Cardiac muscle cell (in vitro differentiated cells and primary cell): ENCODE data around the gene ZFP42. TPM values are rescaled to one million over a fixed set of nuclear protein-coding genes. Genes with fewer than 3 reads are reported as not detected.

Source experiments
- DNase-seq, 2 donors: peaks; one replicate each; pipeline versions ENCODE4 v3.0.0 to v3.0.0-alpha.2; 2010 to 2017; ENCODE audit warnings: low read depth in 1 of 2, low spot score in 1 of 2
- H3K27ac ChIP-seq: fragments of 200-600 bp; sonication (generic); 2 replicates; pipeline ENCODE4 v1.5.1; 2016
- H3K27me3 ChIP-seq: fragments of 200-600 bp; sonication (generic); 2 replicates; pipeline ENCODE4 v1.6.0; 2016; ENCODE audit warnings: control low read depth
- H3K36me3 ChIP-seq: fragments of 200-600 bp; sonication (generic); 2 replicates; pipeline ENCODE4 v1.5.1; 2016; ENCODE audit warnings: control low read depth
- H3K4me1 ChIP-seq: fragments of 200-600 bp; sonication (generic); 2 replicates; pipeline ENCODE4 v1.8.1; 2017; ENCODE audit warnings: low read depth, mild to moderate bottlenecking, mixed run types
- H3K4me3 ChIP-seq: fragments of 200-600 bp; sonication (generic); 2 replicates; pipeline ENCODE4 v1.5.1; 2016; ENCODE audit warnings: mild to moderate bottlenecking
- H3K9me3 ChIP-seq: fragments of 200-600 bp; sonication (generic); 2 replicates; pipeline ENCODE4 v1.5.1; 2017; ENCODE audit warnings: low read depth, mild to moderate bottlenecking, control low read depth
- CTCF ChIP-seq: IDR thresholded peaks from 2 replicates; pipeline ENCODE4 v1.5.1; 2012; ENCODE audit warnings: low read depth, mild to moderate bottlenecking, low read length
- polyA plus RNA-seq: library from polyadenylated mRNA; unstranded; fragments of >200 nt; fragmentation: Nextera tagmentation; extraction: Ambion mirVana; gene quantifications from 2 replicates; pipeline ENCODE4 v1.2.1, GENCODE V29; 2016
- total RNA-seq: library from RNA; depleted of rRNA; stranded (reverse); fragments of >200 nt; gene quantifications from 2 replicates; pipeline ENCODE4 v1.2.3, GENCODE V29; 2016

Gene ZFP42
- total RNA-seq, result 0.11 and 0.12 TPM in 2 replicates
- 0.07 TPM in 1 of 2 replicates, not detected in the other for polyA plus RNA-seq

GRCh38 chr4:187995322-187996207 is at the start of gene ZFP42:
ZFP42 (plus strand) TSS chr4:187995771; CDS start chr4:188002808, 7,037 bp downstream.
- Histone ChIP-seq H3K27me3 (peaks cover 11% of the 10 kb centered on the region), H3K27ac (no peak within 1 kb of the TSS), H3K36me3 (no peaks in the 10 kb centered on the region), H3K4me1 (no peaks in the 10 kb centered on the region), H3K4me3 (peak within 1 kb of the TSS; percentile 17), H3K9me3 (no peaks in the 10 kb centered on the region)
- DNase-seq, result peak in 1 of 2 donors; percentile 5
- TF ChIP-seq CTCF, result no peak

DNA sequence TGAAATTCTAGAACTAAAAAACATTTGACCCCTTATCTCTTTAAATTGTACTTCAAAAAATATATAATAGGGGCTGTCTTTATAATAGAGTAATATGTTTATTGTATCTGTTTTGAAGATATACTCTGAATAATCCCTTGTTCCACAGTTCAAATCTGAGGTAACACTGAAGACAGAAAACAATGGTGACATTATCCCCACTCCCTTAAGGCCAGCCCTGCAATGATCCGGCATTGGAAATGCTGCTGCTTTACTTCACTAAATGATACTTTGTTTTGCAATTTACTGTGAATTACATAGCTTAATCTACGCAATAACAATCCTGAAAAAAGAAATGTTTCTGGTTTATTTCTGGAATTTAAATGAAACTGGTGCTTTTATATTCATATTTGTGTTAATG is 34.4 kb upstream of the ZFP42 start:
- no peaks in the 10 kb centered on the region for H3K4me1 ChIP-seq
- H3K27ac ChIP-seq, result no peak overlapping the region
- H3K4me3 ChIP-seq, result no peak overlapping the region
- H3K9me3 ChIP-seq, result no peaks in the 10 kb centered on the region
- no peak for TF ChIP-seq CTCF
- H3K36me3 ChIP-seq, result no peaks in the 10 kb centered on the region
- no peaks in the 10 kb centered on the region for H3K27me3 ChIP-seq
- no peak for DNase-seq

- no peaks in the 10 kb centered on the region for H3K36me3 ChIP-seq
- no peak overlapping the region for H3K4me3 ChIP-seq
- H3K27ac ChIP-seq, result no peak overlapping the region
- H3K9me3 ChIP-seq, result no peaks in the 10 kb centered on the region
- DNase-seq, result no peak
- no peaks in the 10 kb centered on the region for H3K4me1 ChIP-seq
- TF ChIP-seq CTCF, result no peak
- H3K27me3 ChIP-seq, result no peaks in the 10 kb centered on the region
Measured at GRCh38 chr4:187961961-187962360, 33.6 kb upstream of the ZFP42 start.

- Histone ChIP-seq H3K27ac (no peak overlapping the region), H3K4me3 (no peak overlapping the region)
- TF ChIP-seq CTCF, result no peak
Measured at GRCh38 chr4:187962926-187963325, 32.6 kb upstream of the ZFP42 start.

GRCh38 chr4:187965726-187966125 is 29.8 kb upstream of the ZFP42 start:
- Histone ChIP-seq H3K36me3 (no peaks in the 10 kb centered on the region), H3K27ac (no peak overlapping the region), H3K9me3 (no peaks in the 10 kb centered on the region), H3K27me3 (no peaks in the 10 kb centered on the region), H3K4me1 (no peaks in the 10 kb centered on the region), H3K4me3 (no peak overlapping the region)
- no peak for TF ChIP-seq CTCF
- DNase-seq, result no peak

More at GRCh38 chr4:187962926-187963325, 32.6 kb upstream of the ZFP42 start:
- Histone ChIP-seq H3K4me1 (no peaks in the 10 kb centered on the region), H3K9me3 (no peaks in the 10 kb centered on the region), H3K36me3 (no peaks in the 10 kb centered on the region), H3K27me3 (no peaks in the 10 kb centered on the region)
- DNase-seq, result no peak
